NCI-H526 (cell line): ENCODE measurements around the gene ABLIM3.

Experiments
- DNase-seq, 2 experiments: peaks; one replicate each; lab custom pipeline; 2025; lab: John Stamatoyannopoulos, UW

Gene ABLIM3

DNA sequence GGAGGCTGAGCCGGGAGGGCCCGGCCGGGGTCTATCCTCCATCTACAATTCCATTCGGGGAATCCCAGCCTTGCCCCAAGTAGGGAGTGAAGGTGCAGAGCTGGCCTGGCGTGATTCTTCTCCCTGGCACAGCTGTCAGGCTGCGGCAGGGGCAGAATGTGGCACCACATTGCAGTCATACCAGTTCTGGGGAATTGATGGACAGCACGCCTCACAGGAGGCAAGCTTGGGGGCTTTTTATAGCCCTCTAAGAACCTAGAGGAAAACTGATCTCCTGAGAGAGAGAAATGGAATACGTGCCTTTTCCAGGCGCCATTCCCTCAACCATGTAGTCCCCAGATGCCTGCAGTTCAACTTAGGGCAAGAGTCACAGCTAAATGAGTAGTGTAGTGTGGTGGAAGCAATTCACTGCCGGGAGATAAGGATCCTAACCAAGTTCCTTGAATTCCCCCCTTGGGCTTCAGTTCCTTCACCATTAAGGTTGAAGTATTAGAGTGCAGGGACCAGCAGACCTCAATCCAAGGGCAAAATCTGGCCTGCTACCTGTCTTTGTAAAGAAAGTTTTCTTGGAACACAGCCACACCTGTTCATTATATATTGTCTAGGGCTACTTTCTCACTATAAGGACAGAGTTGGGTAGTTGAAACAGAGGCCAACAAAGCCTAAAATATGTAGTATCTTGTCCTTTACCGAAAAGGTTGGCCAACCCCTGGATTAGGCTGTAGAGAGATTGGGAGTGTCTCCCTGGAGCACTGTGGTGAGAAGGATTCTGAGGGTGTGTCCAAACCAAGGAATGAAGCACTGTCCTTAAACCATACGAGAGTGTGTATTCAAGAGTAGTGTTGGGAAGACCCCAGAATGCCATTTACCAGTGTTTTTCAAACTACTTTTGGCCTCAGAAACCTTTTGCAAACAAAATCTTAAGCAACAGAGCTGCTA lies 141.0 kb downstream of the ABLIM3 start:
- DNase-seq = no peak

DNA sequence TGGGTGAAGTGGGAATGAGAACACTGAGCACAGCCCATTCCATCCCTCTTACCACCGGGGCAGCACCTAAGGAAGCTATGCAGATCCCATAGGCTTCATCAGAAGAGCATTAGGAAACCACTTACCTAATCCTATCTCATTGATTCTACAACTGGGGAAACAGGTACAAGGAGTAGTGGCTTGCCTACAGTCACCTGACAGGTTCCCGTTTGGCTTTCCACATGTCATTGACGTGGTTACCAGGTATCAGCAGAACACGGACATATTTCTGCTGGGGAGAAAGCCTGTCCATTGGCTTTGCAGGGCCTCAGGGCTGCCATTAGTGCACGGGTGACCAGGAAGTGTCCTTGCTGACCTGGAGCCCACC lies 141.7 kb downstream of the ABLIM3 start:
- no peak for DNase-seq

DNA sequence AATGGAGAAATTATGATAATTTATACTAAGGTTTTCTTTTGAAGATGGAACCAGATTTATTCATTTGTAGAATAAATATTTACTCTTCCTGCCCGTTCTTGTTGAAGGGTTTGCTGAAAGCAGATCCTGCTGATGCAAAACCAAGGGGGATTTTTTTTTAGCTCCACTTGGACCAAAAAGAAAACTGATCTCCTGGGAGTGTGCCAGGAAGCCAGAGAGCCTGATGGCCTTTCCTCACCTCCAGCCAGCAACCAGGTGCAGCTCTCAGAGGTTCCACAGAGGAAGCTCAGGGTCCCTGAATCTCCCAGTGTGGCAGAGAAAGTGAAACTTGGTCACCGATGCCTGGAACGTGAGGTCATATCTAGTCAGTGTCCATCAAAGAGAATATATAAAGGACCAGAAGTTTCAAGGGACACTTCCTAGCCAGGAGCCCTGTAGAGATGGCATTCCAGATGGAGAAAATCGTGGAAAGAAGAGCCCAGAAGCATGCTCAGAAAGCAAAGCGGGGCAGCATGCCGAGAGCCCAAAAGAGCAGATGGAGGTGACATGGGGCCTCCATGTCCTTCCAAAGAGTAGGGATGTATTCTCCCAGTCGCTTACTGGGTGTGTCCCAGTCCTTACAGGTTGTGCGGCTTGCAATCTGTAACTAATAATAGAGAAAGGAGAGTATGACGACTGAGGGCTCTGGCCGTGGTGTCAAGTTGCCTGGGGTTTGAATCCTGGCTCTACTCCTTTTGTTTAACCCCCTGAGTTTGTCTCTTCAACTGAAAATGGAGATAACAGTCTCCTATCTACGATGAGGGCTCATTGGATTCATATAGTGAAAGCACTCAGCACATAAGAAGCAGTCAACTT lies 142.6 kb downstream of the ABLIM3 start:
- no peak for DNase-seq

DNA sequence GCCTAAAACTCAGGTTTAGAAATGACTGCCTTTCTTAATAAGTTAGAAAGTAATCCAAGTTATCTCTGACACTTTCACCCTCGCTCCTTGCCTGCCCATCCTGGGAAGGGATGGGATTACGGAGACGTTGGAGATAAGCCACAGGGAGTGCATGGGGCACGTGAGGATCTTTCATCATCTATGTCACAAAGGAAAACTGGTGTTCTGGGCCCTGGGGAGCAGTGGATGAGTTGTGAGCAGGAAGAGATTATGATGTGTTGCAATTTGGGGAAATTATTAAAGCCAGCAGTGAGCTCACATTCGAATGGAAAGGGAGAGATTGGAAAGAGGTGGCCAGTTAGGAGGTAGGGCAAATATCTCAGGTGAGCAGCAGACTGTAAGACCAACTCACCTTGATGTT lies 143.2 kb downstream of the ABLIM3 start:
- no peak for DNase-seq

DNA sequence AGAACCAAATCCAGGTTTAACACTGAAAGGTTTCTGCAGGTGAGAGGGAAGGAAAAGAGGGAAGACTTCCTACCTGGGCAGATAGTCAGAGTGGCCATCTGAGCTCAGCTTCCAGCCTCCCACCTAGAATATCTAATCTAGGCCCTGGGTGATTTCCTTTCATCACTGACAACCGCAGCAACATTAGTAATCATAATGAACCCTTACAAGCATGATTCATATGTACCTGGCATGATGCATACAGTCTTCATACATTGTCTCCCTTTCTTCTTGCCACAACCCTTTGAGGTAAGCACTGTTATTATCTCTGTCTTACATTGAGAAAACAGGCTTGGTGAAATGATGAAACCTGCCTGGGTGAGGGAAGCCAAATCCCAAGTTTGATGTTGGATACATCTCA lies 143.9 kb downstream of the ABLIM3 start:
- DNase-seq = no peak

DNA sequence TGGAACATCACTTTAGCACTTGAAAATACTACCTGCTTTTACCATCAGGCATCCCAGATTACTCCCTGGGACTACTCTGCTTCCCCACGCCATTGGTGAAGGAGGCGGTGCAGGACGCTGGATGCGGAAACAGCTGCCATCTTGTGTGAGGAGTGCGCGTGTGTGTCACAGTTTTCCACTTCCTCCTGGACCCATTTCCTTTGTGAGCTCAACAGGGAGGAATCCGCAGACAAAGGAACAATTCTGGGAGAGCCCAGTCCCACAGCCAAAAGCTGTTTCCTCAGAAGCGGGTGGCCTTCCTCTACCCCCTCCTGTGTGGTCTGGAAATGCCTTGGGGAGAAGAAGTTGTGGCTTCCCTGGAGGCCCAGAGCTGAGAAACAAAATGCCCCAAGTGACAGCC lies 147.1 kb downstream of the ABLIM3 start:
- DNase-seq = no peak

DNA sequence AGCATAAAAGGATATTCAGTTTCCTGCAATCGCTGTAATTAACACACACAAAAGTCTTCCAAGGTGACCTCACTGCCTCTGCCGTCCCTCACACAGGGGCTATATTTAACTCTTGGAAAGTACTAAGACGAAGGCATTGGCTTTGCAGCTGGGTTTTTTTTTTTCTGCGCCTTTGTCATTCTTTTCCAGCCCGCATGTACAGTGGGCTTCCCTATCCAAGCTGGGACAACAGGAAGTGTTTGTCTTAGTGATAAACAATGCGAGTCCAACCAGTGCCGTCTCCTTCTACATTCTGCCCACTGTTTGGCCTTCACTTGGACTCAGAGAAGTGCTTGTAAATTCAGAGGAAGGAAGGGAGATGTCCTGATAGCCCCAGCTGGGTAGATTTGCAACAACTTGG lies 148.0 kb downstream of the ABLIM3 start:
- no peak for DNase-seq

DNA sequence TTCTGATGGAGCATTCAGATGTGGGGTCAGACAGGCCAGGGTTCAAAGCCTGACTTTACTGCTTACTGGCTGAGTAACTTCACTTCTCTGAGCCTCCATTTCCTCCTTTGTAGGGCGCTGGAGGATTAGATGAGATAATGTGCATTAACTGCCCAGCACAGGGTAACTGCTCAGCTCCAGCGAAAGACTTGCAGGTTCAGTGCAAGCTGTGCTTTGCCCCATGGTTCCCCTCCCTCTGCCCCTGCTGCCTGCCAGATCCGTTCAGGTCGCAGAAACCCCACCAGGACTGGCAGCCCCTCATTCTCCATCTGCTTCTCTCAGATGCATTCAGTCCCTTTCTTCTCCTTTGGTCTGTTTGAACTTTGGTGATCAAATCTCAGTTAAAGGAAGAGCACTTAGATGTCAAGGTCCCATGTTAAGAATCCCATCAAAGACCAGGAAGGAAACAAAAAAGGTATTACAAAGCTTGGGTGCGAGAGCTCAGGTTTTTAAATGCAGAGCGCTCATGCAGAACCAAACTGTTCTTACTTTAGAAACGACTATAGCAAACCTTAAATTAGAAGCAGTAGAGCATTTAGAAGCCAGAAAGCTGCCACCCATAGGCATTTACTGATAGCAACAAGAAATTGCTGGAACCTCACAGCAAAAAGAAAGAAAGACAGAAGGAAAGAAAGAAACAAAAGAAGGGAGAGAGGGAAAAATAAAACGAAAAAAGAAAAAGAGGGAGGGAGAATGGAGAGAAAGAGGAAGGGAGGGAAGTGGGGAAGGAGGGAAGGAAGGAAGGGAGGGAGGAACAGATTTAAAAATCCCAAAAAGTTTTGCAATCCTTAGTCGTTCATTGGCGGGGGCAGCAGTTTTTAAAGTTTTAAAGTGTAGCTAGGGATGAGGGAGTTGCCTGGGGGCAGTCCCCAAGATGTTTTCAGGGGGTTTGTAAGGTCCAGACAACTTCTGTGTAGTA lies 153.9 kb downstream of the ABLIM3 start:
- no peak for DNase-seq

DNA sequence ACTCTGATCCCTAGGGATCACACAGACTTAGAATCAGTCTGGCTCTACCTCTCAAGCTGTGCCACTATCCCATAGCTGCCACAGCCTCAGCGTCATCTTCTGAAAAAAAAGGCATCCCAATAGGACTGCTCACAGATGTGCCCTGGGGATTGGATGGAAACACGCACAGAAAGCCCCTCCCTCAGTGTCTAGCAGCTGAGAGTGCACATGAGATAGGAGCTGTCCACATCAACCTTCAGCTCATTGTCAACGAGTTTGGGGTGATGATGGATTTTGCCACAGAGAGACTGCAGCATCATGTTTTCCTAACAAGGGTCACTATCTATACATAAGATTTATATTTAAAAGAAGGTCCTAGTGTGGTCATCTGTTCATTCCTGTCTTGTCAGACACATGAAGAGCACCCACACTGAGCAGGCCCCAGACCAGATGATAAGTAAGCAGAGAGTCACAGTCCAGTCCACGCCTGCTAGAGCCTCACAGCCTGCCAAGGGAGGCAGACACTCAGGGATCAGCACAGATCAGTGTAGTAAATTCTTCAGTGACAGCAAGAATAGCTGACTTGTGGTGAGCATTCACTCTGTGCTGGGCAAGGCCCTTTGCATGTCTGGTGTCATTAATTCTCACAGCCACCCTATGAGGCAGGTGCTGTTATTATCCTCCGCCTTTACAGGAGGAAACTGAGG lies 156.2 kb downstream of the ABLIM3 start:
- DNase-seq = no peak

DNA sequence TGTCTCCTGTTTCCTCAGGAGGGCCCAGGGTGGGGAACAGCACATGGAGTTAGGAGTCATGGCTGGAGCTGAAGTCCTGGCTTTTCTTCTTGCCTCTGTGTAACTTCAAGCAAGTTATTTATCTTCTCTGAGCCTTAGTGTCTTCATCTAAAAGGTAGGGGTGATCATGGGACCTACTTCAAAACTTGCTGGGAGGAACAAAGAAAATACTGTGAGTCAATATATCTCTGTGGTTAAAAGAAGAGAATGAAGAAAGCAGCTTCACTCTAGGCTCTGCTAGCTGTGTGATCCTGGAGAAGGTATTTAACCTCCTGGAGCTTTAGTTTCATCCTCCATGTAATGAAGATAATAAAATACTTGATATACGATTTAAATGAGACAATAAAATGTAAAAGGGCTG lies 156.9 kb downstream of the ABLIM3 start:
- DNase-seq = no peak

DNA sequence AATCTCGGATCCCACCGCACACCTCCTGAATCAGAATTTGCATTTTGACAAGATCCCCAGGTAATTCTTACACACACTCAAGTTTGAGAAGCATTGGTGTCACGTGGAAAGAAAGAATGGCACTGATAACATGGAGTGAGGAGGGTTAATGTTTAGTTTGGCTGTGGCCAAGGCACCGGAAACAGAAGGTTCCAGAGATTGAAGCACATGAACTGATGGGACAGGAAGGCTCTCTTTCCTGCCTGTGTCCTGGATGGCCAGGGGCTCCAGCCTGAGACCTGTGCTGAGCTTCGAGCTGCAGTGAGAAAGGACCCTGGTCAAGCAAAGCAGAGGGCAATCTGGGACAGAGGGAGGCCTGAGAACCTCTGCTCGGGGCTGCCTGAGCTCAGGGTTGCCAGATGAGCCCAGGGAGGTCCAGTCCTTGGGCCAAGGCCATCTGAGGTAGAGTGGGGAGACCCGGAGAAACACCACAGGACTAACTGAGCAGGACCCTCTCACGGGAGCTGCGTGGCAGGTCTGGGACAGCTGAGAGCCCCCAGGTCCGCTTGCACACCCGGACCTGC lies 157.6 kb downstream of the ABLIM3 start:
- no peak for DNase-seq

DNA sequence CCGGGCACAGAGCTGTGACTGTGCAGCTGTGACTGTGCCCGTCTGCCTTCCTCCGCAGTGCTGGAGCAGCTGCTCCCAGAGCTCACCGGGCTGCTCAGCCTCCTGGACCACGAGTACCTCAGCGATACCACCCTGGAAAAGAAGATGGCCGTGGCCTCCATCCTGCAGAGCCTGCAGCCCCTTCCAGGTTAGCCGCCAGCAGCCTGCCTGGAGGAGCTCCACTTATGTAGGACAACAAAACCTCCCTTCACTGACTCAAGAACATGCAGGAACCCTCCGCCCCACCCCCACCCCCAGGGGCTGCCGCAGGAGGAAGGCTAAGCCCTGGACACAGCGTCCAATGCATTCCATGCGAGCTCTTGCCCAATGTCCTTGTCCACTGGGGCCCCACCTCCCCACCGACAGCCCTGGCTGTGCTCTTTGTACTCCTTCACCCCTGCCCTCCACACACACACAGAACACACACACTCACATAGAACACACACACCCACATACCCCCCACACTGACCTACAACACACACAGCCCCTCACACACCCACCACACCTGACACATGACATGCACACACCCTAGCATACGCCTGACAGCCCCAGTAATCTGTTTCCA lies 158.3 kb downstream of the ABLIM3 start:
- DNase-seq = no peak

DNA sequence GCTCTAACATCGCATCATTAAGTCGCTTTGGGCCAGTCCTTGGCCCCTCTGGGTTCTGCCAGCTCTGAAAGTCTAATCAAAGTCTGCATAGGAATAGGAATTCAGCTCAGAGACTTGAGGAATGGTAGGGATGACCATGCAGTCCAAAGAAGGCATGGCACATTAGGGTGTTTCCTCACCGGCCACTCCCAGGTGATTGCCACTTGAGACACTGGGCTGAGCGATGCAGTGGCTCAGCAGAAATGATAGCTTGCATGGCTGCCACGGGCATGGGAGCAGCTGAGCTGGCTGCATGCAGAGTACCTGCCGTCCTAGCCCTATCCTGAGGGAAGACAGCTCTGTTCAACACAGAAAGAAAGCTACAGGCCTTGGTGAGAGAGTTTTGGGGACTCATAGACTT lies 159.1 kb downstream of the ABLIM3 start:
- DNase-seq = no peak

DNA sequence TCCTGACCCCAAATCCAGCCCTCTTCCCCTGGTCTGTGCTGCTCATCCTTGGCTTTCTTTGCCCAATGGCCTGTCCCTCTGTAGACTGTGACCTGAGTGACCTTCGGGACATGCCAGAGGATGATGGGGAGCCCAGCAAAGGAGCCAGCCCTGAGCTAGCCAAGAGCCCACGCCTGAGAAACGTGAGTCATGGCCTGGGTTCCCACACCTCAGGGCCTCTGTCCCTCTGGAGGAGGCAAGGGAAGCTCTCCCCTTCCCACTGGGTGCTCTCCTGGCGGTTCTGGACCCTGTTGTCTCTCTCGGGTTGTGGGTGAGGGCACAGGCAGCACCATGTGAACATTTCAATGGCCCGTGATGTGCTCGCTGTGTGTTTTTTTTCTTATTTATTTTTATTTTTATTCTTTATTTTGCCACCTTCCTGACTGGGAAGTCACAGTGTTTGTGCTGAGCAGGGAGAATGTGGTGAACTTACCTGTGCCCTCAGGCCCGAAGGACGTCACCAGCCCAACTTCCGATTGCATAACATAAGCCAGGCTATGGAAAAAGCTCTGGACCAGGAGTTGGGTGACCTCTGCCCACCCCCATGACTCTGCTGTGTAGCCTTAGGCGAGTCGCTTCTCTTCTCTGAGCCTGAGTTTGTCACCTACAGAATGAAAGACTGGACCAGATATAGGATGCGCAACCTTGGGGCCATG lies 159.9 kb downstream of the ABLIM3 start:
- DNase-seq = no peak

DNA sequence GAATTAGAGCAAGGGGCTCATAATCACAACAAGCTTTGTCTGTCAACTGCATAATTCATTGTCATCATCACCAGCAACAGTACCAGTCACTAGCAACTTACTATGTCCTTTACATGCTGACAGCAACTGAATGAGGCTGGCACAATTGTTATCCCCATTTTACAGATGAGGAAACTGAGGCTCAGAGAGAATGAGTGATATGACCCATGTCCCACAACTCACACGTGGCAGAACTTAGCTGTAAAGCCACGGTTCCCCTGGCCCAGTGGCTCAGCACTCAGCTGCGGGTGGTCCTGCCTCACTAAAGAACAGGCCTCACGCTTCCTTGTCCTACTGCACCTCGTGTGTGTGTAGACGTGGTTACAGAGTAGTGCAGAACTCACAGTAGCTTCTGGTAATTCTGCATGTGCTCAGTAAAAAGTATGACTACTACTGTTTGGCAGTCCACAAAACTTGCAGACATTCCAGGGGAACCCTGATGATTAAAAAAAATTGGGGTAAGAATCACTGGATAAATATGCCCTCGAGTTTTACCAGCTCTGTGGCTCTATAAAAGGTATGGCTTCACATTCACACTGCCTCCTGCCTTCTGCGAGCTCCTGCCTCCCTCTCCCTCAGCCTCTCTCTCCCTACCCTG lies 160.6 kb downstream of the ABLIM3 start:
- no peak for DNase-seq

DNA sequence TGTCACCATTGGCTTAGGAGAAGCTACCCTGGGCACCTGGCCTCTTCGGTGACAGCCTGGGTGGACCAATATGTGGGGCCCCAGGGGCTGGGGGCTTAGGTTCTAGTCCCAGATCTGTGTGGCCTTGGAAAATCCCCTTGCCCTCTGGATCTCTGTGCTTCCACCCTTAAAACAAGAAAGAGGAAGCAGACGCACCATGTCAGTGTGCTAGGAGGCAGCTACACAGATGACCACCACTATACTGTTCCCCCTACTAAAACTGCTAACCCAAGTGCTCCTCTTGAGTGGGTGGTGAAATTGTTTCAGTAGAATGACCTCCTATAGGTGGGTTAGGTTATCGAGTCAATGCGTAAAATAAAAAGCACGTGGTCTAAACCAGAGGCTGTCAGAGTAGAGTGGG lies 161.3 kb downstream of the ABLIM3 start:
- DNase-seq = no peak

DNA sequence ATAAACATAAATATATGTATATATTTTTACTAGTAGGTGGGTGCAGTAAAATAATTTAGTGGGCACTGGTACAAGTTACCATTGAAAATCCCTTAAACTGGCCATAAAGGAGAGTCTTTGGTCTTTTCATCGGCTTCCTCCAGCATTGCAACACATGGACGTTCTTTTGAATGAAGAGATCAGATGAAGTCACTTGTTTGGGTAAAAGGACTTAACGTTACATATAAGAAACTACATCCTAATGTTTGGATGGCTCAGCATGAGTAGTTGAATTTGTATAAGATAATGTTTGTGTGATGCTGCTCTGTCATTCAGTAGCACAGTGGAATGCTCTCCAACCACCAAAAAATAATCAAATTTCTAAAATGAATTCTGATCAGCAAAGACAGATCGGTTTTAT lies 161.9 kb downstream of the ABLIM3 start:
- DNase-seq = no peak

DNA sequence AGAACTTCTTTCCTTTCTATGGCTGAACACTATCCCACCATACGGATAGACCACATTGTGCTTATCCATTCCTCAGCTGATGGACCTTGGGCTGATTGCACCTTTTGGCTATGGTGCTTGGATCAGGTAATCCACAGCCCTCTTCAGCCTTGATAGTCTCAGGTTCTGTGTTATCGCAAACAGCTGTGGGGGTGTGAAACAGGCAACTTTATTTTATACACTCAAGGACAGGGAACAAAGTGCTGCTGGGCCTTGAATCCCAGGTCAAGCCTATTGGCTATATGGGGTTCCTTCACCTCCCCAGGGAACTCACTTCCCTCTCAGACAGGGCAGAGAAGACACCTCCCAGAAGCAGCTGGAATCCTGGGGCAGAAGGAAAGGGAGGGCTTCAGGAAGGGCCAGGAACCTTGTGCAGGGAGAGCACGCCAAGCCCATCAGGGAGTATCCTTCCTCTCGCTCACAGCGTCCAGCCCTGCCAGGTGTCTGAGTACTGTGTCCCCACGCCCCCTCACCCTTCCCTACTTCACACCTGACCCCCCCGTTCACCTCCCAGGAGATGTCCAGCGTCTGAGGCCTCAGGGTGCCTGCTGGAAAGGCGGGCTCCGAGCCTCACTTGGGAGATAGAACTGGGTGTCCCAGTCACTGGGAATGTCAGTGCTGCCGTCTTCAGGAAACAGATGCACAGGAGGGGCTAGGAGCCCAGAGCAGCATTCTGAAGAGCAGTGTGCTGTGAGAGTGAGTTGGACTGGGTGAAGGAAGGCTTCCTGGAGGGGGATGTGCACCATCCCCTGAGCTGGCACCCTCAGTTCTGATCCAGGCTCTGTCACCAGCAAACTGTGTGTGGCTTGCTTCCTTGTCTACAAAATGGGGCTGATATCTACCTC lies 163.1 kb downstream of the ABLIM3 start:
- DNase-seq = no peak

DNA sequence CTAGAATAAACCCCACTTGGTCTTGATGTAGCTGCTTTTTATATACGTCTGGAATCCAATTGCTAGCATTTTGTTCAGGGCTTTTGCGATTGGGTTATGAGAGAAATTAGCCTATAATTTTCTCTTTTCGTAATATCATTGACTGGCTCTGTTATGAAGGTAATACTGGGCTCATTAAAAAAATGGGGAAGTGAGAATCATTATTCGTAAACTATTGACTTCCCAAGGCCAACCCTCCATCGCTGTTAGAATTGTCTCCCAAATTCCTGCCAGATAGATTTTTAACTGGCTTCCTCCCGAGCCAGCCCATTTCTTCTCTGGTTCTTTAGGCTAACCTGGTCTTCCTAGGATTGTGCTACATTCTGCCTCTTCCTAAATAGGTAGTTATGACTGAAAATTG lies 168.1 kb downstream of the ABLIM3 start:
- no peak for DNase-seq
